HepG2 (cell line): ENCODE measurements around the gene CD58. TPM values are rescaled to one million over a fixed set of nuclear protein-coding genes. Genes with fewer than 3 reads are reported as not detected.
A peak's percentile ranks its signal among the peaks of the same experiment; 100 is the strongest.

Experiments
- ATAD3A ChIP-seq: sonication (generic); formaldehyde crosslinking; IDR thresholded peaks from 2 replicates; pipeline ENCODE4 v1.4.0; 2020; ENCODE audit warnings: missing genetic modification reagents
- BRD4 ChIP-seq: sonication (generic); formaldehyde crosslinking; IDR thresholded peaks from 2 replicates; pipeline ENCODE4 v1.4.0; 2020; ENCODE audit warnings: missing genetic modification reagents
- DDIT3 ChIP-seq: sonication (generic); formaldehyde crosslinking; IDR thresholded peaks from 2 replicates; pipeline ENCODE4 v1.4.0; 2020; ENCODE audit warnings: mild to moderate bottlenecking, missing genetic modification reagents
- DNMT1 ChIP-seq: sonication (generic); formaldehyde crosslinking; IDR thresholded peaks from 2 replicates; pipeline ENCODE4 v1.5.1; 2020; ENCODE audit warnings: mild to moderate bottlenecking, missing genetic modification reagents
- EZH2 ChIP-seq: conservative IDR thresholded peaks from 2 replicates; pipeline ENCODE4 v1.6.1; 2012; ENCODE audit warnings: mild to moderate bottlenecking, low read depth, low read length, moderate library complexity
- FOSL2 ChIP-seq: sonication (generic); formaldehyde crosslinking; IDR thresholded peaks from 2 replicates; pipeline ENCODE4 v1.4.0; 2020; ENCODE audit warnings: missing genetic modification reagents
- FOXJ3 ChIP-seq: sonication (generic); formaldehyde crosslinking; IDR thresholded peaks from 2 replicates; pipeline ENCODE4 v1.4.0; 2020; ENCODE audit warnings: missing genetic modification reagents, mild to moderate bottlenecking, borderline replicate concordance
- GRHL1 ChIP-seq: sonication (generic); formaldehyde crosslinking; conservative IDR thresholded peaks from 2 replicates; pipeline ENCODE4 v1.8.0; 2022; ENCODE audit warnings: missing genetic modification reagents
- IRF1 ChIP-seq: sonication (generic); formaldehyde crosslinking; IDR thresholded peaks from 2 replicates; pipeline ENCODE4 v1.4.0; 2020; ENCODE audit warnings: low read depth, mild to moderate bottlenecking, missing genetic modification reagents
- MTERF4 ChIP-seq: sonication (generic); formaldehyde crosslinking; IDR thresholded peaks from 2 replicates; pipeline ENCODE4 v1.8.0; 2023; ENCODE audit warnings: mild to moderate bottlenecking, missing genetic modification reagents
- RFX1 ChIP-seq: fragments of 450-650 bp; IDR thresholded peaks from 2 replicates; pipeline ENCODE4 v1.6.1; 2017
- SALL2 ChIP-seq: sonication (generic); formaldehyde crosslinking; IDR thresholded peaks from 2 replicates; pipeline ENCODE4 v1.8.1; 2023; ENCODE audit warnings: mild to moderate bottlenecking, missing genetic modification reagents, inconsistent platforms
- SETDB1 ChIP-seq: sonication (generic); formaldehyde crosslinking; IDR thresholded peaks from 2 replicates; pipeline ENCODE4 v1.5.1; 2020; ENCODE audit warnings: missing genetic modification reagents, mild to moderate bottlenecking, borderline replicate concordance
- SUZ12 ChIP-seq: fragments of 150-350 bp; IDR thresholded peaks from 2 replicates; pipeline ENCODE4 v1.6.1; 2014; ENCODE audit warnings: low read depth, low read length
- TGIF2 ChIP-seq: IDR thresholded peaks from 2 replicates; pipeline ENCODE4 v1.6.1; 2016; ENCODE audit warnings: control low read depth, missing compliant biosample characterization
- ZMYM3 ChIP-seq: sonication (generic); formaldehyde crosslinking; IDR thresholded peaks from 2 replicates; pipeline ENCODE4 v1.5.1; 2020; ENCODE audit warnings: mild to moderate bottlenecking, missing genetic modification reagents
- ZNF546 ChIP-seq: sonication (generic); formaldehyde crosslinking; conservative IDR thresholded peaks from 2 replicates; pipeline ENCODE4 v1.8.1; 2023; ENCODE audit warnings: mild to moderate bottlenecking, missing genetic modification reagents
- ZNF691 ChIP-seq: sonication (generic); formaldehyde crosslinking; IDR thresholded peaks from 2 replicates; pipeline ENCODE4 v1.4.0; 2020; ENCODE audit warnings: missing genetic modification reagents, low read depth, mild to moderate bottlenecking, borderline replicate concordance
- ZNF766 ChIP-seq: sonication (generic); formaldehyde crosslinking; IDR thresholded peaks from 2 replicates; pipeline ENCODE4 v1.5.0; 2020; ENCODE audit warnings: missing genetic modification reagents, borderline replicate concordance
- polyA plus RNA-seq, 8 experiments: library from polyadenylated mRNA; depleted of rRNA in 3 of 8; stranded (reverse) in 7 of 8; unstranded in 1 of 8; fragments of >200 nt; fragmentation: Illumina TruSeq in 4 of 8; extraction: Trizol in 4 of 8; gene quantifications; 2 replicates each; pipeline versions ENCODE4 v1.2.1 to v1.2.3, GENCODE V29; 2011 to 2016; ENCODE audit warnings: low read depth in 4 of 8, missing spikeins in 1 of 8, mixed read lengths in 1 of 8; ENCODE audit not compliant: insufficient read depth in 1 of 8
- total RNA-seq, 5 experiments: library from RNA; depleted of rRNA; stranded (reverse); fragments of >200 nt; fragmentation: Illumina TruSeq; extraction: Trizol; gene quantifications; 2 replicates each; pipeline ENCODE4 v1.2.3, GENCODE V29; 2016; ENCODE audit warnings: low read depth in 1 of 5

Gene CD58
- total and polyA plus RNA-seq, 2 of the 13 experiments (the other 11 are each of a cell fraction or from before 2014, with no cell fraction given): 9.4 to 13.5 TPM

GRCh38 chr1:116489231-116489697 is 81.6 kb downstream of the CD58 start (continued):
- TF ChIP-seq MTERF4 (CRISPR knock-in tag) (no peak), SUZ12 (no peak), ATAD3A (CRISPR knock-in tag) (no peak), BRD4 (CRISPR knock-in tag) (no peak), TGIF2 (CRISPR knock-in tag) (0 out of 2 replicates have a peak, but pooled peaks have one; percentile 26), DDIT3 (no peak), SETDB1 (CRISPR knock-in tag) (no peak), RFX1 (no peak), FOSL2 (CRISPR knock-in tag) (peak; percentile 98), IRF1 (CRISPR knock-in tag) (no peak), GRHL1 (no peak), ZNF691 (CRISPR knock-in tag) (no peak), EZH2 (no peak), ZNF766 (CRISPR knock-in tag) (no peak), SALL2 (CRISPR knock-in tag) (0 out of 2 replicates have a peak, but pooled peaks have one; percentile 38), DNMT1 (CRISPR knock-in tag) (no peak), ZMYM3 (CRISPR knock-in tag) (no peak), FOXJ3 (CRISPR knock-in tag) (no peak), ZNF546 (no peak)
